Measurements from ENCODE around the gene ZBTB7C. TPM values are rescaled to one million over a fixed set of nuclear protein-coding genes. Genes with fewer than 3 reads are reported as not detected.

The ZBTB7C gene
- total RNA-seq, 1 donor from 2014 or later, result 13.0 TPM

DNA sequence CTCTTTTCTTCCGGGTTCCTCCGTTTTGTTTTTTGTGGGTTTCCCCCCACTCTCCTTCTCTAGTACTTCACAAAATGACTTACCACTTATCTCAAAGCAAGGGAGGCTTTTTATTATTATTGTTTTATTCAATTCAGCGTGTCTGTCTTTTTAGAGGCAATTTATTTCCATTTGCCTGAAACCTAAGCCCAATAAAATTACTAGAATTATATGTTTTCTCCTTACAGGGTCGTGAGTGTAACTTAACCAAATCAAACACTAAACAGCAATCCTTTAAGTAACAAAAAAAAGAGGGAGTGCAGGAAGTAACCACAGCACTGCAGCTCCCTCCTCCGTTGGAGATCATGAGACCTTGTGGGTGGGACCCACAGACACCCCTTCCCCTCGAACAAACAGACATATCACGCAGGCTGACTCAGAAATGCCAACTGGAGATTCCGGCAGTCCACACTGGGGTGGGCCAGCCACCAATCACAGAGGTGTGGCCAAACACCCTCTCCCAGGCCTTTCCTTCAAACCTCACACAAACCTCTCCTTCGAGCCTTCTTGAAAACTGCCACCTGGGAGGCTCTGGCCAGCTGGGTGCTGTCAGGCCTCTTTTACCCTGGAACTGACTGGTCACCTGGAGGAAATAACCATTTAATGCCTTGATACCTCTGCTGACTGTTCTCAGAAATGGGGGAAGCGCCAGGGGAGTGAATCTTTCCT is 271.7 kb downstream of the ZBTB7C start:
- peaks cover 58% of the 10 kb centered on the region for H3K27me3 Mint-ChIP-seq

DNA sequence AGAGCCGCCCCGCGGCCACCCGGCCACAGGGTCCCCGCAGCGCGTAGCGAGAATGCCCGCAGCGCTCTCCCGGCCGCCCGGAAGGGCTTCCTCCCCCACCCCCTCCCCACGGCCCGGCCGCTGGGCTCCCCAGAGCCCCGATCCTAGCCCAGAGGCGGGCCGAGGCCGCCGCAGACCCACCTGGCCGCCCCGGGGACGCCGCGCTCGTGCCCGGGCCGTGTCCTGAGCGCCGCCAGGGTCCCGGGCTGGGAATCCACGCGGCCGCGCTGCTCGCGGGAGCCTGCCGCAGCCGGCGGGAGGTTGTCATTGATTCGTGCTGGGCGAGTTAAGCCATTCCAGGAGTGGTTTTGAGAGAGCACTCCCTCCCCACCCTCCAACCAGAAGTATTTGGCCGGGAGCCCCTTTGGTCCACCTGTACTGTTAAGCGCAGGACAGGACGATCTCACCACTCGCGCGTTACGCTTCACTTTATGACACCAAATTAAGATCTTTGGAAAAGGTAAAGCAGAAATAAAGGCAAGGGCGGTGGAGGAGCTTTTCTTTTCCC is 272.3 kb downstream of the ZBTB7C start:
- Mint-ChIP-seq H3K27ac (peak overlapping the region; percentile 91), H3K36me3 (no peaks in the 10 kb centered on the region), H3K27me3 (peaks cover 58% of the 10 kb centered on the region), H3K4me3 (peak overlapping the region; percentile 88), H3K4me1 (ENCODE audit: unreplicated experiment) (peaks cover 53% of the 10 kb centered on the region), H3K9me3 (no peaks in the 10 kb centered on the region)
- DNase-seq (ENCODE audit: extremely low spot score, unreplicated experiment), result no peak
- TF ChIP-seq, protein P1, sequence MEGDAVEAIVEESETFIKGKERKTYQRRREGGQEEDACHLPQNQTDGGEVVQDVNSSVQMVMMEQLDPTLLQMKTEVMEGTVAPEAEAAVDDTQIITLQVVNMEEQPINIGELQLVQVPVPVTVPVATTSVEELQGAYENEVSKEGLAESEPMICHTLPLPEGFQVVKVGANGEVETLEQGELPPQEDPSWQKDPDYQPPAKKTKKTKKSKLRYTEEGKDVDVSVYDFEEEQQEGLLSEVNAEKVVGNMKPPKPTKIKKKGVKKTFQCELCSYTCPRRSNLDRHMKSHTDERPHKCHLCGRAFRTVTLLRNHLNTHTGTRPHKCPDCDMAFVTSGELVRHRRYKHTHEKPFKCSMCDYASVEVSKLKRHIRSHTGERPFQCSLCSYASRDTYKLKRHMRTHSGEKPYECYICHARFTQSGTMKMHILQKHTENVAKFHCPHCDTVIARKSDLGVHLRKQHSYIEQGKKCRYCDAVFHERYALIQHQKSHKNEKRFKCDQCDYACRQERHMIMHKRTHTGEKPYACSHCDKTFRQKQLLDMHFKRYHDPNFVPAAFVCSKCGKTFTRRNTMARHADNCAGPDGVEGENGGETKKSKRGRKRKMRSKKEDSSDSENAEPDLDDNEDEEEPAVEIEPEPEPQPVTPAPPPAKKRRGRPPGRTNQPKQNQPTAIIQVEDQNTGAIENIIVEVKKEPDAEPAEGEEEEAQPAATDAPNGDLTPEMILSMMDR (conservative IDR thresholded peaks at IDR 0.05), result no peak

More for the DNA sequence above, 271.7 kb downstream of the ZBTB7C start:
- Mint-ChIP-seq H3K4me3 (peak overlapping the region; percentile 88), H3K27ac (peak overlapping the region; percentile 91), H3K4me1 (ENCODE audit: unreplicated experiment) (peaks cover 52% of the 10 kb centered on the region), H3K36me3 (no peaks in the 10 kb centered on the region), H3K9me3 (no peaks in the 10 kb centered on the region)
- TF ChIP-seq, protein P1 (conservative IDR thresholded peaks at IDR 0.05), result no peak
- DNase-seq (ENCODE audit: extremely low spot score, unreplicated experiment), result no peak

DNA sequence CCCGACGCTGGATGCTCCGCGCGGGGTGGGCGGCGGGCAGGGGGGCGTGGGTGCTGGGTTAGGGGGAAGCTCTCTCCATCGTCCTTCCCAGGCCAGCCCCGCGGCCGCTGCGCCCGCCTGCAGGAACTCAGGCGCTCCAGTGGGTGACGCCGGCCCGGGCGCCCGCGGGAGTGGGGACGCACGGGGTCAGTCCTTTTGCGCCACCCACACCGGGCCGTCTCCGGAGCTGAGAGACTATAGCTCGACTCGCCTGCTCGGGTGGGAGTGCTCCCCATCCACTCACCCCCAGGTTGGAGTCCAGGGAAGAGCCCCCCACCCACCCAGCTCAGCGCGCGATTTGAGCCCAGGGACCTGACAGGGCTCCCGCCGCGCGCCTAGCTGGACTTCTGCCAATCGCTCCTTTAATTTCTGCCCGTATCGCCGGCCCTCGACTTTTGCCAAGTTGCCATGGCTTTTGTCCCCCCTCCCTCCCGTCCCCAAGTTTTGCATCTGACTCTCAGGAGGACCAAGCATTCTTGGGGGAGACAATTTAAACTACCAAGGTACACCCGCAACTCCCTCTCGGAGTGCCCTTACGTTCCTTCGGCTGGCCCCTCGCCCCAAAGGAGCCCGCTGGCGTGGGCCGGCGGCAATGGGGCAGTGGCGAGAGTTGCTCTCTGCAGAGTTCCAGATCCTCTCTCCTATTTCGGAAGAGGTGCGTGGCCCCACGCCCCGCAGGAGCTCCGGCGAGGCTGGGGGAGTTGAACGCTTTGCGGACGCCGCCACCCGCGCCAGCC is 272.9 kb downstream of the ZBTB7C start:
- Mint-ChIP-seq H3K9me3 (no peaks in the 10 kb centered on the region), H3K4me3 (peak overlapping the region; percentile 86), H3K27ac (no peak overlapping the region), H3K4me1 (ENCODE audit: unreplicated experiment) (peaks cover 49% of the 10 kb centered on the region), H3K36me3 (no peaks in the 10 kb centered on the region), H3K27me3 (peaks cover 55% of the 10 kb centered on the region)
- TF ChIP-seq, protein P1 (conservative IDR thresholded peaks at IDR 0.05), result no peak
- DNase-seq (ENCODE audit: extremely low spot score, unreplicated experiment), result no peak

DNA sequence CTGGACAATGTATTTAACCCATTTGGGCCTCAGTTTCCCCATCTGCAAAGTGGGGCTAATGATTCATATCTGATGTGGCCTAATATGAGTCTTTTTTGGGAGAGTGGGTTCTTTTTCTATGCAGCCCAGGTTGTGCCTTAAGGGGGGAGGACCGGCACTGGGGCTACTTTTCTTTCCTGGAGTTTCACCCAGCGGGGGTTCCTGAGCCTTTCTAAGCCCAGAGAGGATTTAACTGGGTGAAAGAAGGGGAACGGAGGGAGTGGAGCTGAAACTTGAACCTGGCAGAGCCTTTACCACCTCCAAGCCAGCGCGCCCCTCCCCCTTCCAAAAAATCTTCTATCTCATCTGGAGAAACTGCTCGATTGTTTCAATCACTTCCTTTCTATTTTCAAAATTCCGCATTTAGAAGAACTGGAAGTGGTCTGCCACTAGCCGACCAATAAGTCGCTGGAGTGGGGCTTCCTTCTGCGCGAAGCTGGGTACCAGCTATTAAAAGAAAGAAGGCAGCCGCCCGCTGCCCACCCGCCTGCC is 273.7 kb downstream of the ZBTB7C start:
- peak overlapping the region; percentile 84 for H3K4me3 Mint-ChIP-seq
- H3K36me3 Mint-ChIP-seq, result no peaks in the 10 kb centered on the region
- H3K27me3 Mint-ChIP-seq, result peaks cover 48% of the 10 kb centered on the region

DNA sequence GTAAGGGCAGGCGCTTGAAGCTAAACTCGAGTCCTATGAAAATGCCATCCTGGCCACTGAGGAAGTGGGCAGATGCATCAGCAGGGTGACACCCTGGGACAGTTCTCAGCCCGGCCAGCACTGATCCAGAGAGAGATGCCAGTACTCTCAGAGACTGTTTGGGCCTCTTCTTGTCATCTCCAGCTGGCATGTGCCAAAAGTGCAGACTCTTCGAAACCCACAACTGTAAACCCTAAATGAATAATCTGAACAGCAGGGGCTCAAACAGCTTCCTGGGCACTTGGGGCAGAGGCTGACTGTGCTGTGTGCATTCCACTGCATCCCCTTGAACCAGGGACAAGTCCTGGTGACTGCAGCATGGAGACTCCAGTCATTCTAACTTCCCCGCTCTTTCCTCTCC is 274.6 kb downstream of the ZBTB7C start:
- Mint-ChIP-seq H3K4me1 (ENCODE audit: unreplicated experiment) (peaks cover 47% of the 10 kb centered on the region), H3K27ac (peak overlapping the region; percentile 81), H3K4me3 (peak overlapping the region; percentile 84), H3K36me3 (no peaks in the 10 kb centered on the region), H3K9me3 (no peaks in the 10 kb centered on the region), H3K27me3 (peaks cover 44% of the 10 kb centered on the region)
- no peak for DNase-seq (ENCODE audit: extremely low spot score, unreplicated experiment)
- TF ChIP-seq, protein P1 (conservative IDR thresholded peaks at IDR 0.05), result no peak

More for the DNA sequence above, 273.7 kb downstream of the ZBTB7C start:
- H3K4me1 Mint-ChIP-seq (ENCODE audit: unreplicated experiment), result peaks cover 48% of the 10 kb centered on the region
- TF ChIP-seq, protein P1 (conservative IDR thresholded peaks at IDR 0.05), result no peak
- H3K27ac Mint-ChIP-seq, result peak overlapping the region; percentile 48
- H3K9me3 Mint-ChIP-seq, result no peaks in the 10 kb centered on the region
- DNase-seq (ENCODE audit: extremely low spot score, unreplicated experiment), result no peak

All from type B pancreatic cell (in vitro differentiated cells).